Measurements from ENCODE around the gene PLEKHG2. TPM values are rescaled to one million over a fixed set of nuclear protein-coding genes. Genes with fewer than 3 reads are reported as not detected.

The PLEKHG2 gene
- total RNA-seq, 1 experiment from 2014 or later = 29.0 TPM

DNA sequence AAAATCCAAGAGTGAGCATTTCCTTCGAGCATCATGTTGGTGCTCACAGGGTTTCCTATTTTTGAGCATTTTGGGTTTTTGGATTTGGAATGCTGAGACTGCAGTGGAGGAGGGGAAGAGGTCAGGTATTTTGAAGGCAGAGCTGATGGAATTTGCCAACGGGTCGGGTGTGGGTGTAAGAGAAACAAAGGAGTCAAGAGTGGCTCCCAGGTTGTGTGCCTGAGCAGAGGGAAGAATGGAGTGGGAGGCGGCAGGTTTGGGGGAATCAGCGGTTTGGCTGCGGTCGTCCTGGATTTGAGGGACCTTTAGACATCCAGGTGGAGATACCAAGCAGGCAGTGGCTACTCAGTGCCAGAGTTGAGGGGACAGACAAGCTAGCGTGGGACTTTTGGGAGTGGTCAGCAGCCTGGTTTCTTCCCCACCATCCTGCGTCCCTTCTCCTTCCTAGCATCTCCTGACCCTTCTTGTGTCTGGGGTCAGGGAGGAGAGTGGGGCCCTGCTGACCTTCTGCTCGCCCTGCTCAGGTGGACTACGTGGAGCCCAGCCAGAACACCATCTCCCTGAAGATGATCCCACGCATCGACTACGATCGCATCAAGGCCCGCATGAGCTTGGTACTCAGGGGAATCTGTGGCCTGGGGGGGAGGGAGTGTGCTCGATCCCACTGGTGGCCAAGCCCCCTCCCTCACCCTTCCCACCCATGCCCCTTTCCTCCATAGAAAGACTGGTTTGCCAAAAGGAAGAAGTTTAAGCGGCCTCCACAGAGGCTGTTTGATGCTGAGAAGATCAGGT lies 53.7 kb downstream of the PLEKHG2 start:
- no peak for TF ChIP-seq TCF7L2 (IDR thresholded peaks at IDR 0.05; ENCODE audit: borderline replicate concordance, extremely low read depth, insufficient read depth, insufficient read length)
- no peak for TF ChIP-seq FOSL1 (IDR thresholded peaks at IDR 0.05; ENCODE audit: low read depth)
- TF ChIP-seq, protein P1, sequence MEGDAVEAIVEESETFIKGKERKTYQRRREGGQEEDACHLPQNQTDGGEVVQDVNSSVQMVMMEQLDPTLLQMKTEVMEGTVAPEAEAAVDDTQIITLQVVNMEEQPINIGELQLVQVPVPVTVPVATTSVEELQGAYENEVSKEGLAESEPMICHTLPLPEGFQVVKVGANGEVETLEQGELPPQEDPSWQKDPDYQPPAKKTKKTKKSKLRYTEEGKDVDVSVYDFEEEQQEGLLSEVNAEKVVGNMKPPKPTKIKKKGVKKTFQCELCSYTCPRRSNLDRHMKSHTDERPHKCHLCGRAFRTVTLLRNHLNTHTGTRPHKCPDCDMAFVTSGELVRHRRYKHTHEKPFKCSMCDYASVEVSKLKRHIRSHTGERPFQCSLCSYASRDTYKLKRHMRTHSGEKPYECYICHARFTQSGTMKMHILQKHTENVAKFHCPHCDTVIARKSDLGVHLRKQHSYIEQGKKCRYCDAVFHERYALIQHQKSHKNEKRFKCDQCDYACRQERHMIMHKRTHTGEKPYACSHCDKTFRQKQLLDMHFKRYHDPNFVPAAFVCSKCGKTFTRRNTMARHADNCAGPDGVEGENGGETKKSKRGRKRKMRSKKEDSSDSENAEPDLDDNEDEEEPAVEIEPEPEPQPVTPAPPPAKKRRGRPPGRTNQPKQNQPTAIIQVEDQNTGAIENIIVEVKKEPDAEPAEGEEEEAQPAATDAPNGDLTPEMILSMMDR (IDR thresholded peaks at IDR 0.05 in 2 of 3, conservative IDR thresholded peaks at IDR 0.05 in 1 of 3; ENCODE audit: borderline replicate concordance in 1 of 3, insufficient read depth in 1 of 3, low read depth in 2 of 3, low read length in 2 of 3) = no peak
- TF ChIP-seq POLR2A (IDR thresholded peaks at IDR 0.05; ENCODE audit: borderline replicate concordance, extremely low read depth, insufficient read depth, insufficient read length) = no peak
- TF ChIP-seq SP1 (IDR thresholded peaks at IDR 0.05; ENCODE audit: low read depth) = no peak
- TF ChIP-seq EGR1 (IDR thresholded peaks at IDR 0.05; ENCODE audit: low read depth) = no peak
- no peak for TF ChIP-seq POLR2AphosphoS5 (IDR thresholded peaks at IDR 0.05; ENCODE audit: low read depth, low read length)
- no peak for TF ChIP-seq CBX3 (IDR thresholded peaks at IDR 0.05; ENCODE audit: low read depth)
- TF ChIP-seq SIN3A (IDR thresholded peaks at IDR 0.05; ENCODE audit: low read depth) = no peak
- TF ChIP-seq ELF1 (IDR thresholded peaks at IDR 0.05; ENCODE audit: borderline replicate concordance, low read depth) = no peak
- TF ChIP-seq ZFX (IDR thresholded peaks at IDR 0.05) = no peak
- no peak for TF ChIP-seq EZH2phosphoT487 (IDR thresholded peaks at IDR 0.05; ENCODE audit: borderline replicate concordance)
- ChIA-PET POLR2A (no interaction called here), CTCF (interaction anchor here (1.4 kb wide), 1 partner anchor 8 kb away, joined by 3 read pairs; no protein-coding TSS in a partner anchor), RAD21 (ENCODE audit: low non-redundant PET in 1 of 2, low total read pairs in 2 of 2, uncharacterized antibody in 2 of 2, unreplicated experiment in 2 of 2) (no interaction called here)
- DNase-seq (ENCODE audit: low read depth, low spot score) (no peak), ATAC-seq (no peak)
- Histone ChIP-seq H3K27ac (ENCODE audit: low read depth, low read length) (no peak overlapping the region), H3K27me3 (ENCODE audit: insufficient read depth, low read length) (no peaks in the 10 kb centered on the region), H3K4me3 (replicated peaks in 1 of 2; ENCODE audit: low read depth in 1 of 2, low read length in 2 of 2) (no peak overlapping the region), H3K9ac (ENCODE audit: low read length) (no peak overlapping the region), H3K79me2 (ENCODE audit: insufficient read depth, low read length) (peaks cover 21% of the 10 kb centered on the region; the same call in 1 of the 2 replicates), H3K4me2 (ENCODE audit: low read length) (no peak overlapping the region), H3K9me3 (ENCODE audit: control insufficient read depth in 1 of 2, insufficient read depth in 1 of 2, low read depth in 1 of 2, low read length in 2 of 2) (no peaks in the 10 kb centered on the region), H2AFZ (ENCODE audit: low read depth, low read length, poor library complexity, severe bottlenecking) (no peak overlapping the region), H4K20me1 (ENCODE audit: insufficient read depth) (no peaks in the 10 kb centered on the region), H3K4me1 (ENCODE audit: control insufficient read depth in 1 of 2, insufficient read depth in 2 of 2, low read length in 2 of 2) (no peaks in the 10 kb centered on the region), H3K9me2 (ENCODE audit: insufficient read depth) (no peaks in the 10 kb centered on the region), H3K36me3 (ENCODE audit: control insufficient read depth in 1 of 2, insufficient read depth in 2 of 2, low read length in 2 of 2) (peaks cover 43 to 61% of the 10 kb centered on the region in 2 experiments)
- no TSS peak for BruUV-seq (replicated peaks)
- intact Hi-C loops (cut with micrococcal nuclease) = no loop called here
